GM18526 (cell line): Measurements from ENCODE around the gene KIR2DL4.
"Not testable (repeated sequence)": the region's sequence is repeated elsewhere in the genome, so short reads cannot be mapped to it uniquely, and the experiment has no call there.

ENCODE experiments used
- POLR2A ChIP-seq: IDR thresholded peaks from 3 replicates; pipeline ENCODE4 v1.6.1; 2011; ENCODE audit not compliant: insufficient read length; ENCODE audit errors: extremely low read depth

The KIR2DL4 gene

DNA sequence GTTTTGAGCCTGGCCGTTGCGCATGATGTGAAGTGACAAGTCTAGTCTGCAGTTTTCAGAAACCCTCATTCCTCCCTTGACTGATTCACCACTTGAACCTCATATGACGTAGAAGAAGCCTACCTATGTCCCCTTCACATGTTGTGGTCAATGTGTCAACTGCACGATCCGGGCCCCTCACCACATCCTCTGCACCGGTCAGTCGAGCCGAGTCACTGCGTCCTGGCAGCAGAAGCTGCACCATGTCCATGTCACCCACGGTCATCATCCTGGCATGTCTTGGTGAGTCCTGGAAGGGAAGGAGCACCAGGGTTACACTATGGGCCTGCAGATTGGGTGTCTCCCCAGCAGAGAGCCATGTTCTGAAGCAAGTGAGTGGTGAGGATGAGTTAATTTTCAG lies at the start of gene KIR2DL4:
Gene KIR2DL4, plus strand, starts transcription at position 201 of the 400 bp plus-strand sequence. Its CDS starts 42 bp downstream, at position 243.
- TF ChIP-seq POLR2A, result no peak

DNA sequence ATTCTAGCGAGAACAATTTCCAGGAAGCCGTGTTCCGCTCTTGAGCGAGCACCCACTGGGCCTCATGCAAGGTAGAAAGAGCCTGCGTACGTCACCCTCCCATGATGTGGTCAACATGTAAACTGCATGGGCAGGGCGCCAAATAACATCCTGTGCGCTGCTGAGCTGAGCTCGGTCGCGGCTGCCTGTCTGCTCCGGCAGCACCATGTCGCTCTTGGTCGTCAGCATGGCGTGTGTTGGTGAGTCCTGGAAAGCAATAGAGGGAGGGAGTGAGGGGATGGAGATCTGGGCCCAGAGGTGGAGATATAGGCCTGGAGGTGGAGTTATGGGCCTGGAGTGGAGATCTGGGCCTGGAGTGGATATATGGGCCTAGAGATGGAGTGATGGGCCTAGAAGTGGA lies 33.8 kb upstream of the KIR2DL4 start, which contains the start of gene KIR2DL1:
Gene KIR2DL1, plus strand, starts transcription at position 148 of the 400 bp plus-strand sequence. Its CDS starts 58 bp downstream, at position 206.
- TF ChIP-seq POLR2A, result not testable (repeated sequence)

GRCh38 chr19:54790711-54791110 lies 12.7 kb upstream of the KIR2DL4 start:
- no peak for TF ChIP-seq POLR2A

GRCh38 chr19:54791476-54791875 lies 11.9 kb upstream of the KIR2DL4 start:
- TF ChIP-seq POLR2A, result no peak

- TF ChIP-seq POLR2A, result no peak
Observed at GRCh38 chr19:54792814-54793213, 10.6 kb upstream of the KIR2DL4 start.

GRCh38 chr19:54795758-54796157 lies 7.7 kb upstream of the KIR2DL4 start:
- TF ChIP-seq POLR2A, result no peak

GRCh38 chr19:54804101-54804500 lies 691 bp downstream of the KIR2DL4 start:
- no peak for TF ChIP-seq POLR2A

DNA sequence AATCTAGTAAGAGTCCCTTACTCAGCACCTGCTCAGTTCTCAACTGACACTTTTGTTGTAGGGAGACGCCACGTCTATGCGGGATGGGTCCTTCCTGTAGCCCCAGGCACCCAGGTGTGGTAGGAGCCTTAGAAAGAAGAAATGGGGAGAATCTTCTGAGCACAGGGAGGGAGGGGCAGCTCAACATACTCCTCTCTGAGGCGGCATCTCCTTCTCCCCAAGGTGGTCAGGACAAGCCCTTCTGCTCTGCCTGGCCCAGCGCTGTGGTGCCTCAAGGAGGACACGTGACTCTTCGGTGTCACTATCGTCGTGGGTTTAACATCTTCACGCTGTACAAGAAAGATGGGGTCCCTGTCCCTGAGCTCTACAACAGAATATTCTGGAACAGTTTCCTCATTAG lies 1.2 kb downstream of the KIR2DL4 start:
- no peak for TF ChIP-seq POLR2A

GRCh38 chr19:54805665-54806515 lies 2.5 kb downstream of the KIR2DL4 start:
- no peak for TF ChIP-seq POLR2A

DNA sequence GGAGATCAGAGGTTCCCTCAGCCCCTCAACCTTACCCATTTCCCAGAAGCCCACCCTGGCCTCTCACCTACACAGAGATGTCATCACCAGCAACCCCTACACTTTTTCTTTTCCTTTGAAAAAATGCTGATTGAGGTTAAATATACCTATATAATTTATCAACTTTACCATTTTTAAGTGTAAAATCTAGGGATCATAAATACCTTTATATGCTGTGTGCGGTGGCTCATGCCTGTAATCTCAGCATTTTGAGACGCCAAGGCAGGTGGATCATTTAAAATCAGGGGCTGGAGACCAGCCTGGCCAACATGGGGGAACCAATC lies 3.1 kb downstream of the KIR2DL4 start:
- TF ChIP-seq POLR2A, result no peak

- not testable (repeated sequence) for TF ChIP-seq POLR2A
Observed at GRCh38 chr19:54816251-54816650, 12.8 kb downstream of the KIR2DL4 start, which contains the start of gene KIR3DL1. KIR3DL1 (plus strand) TSS chr19:54816468.

DNA sequence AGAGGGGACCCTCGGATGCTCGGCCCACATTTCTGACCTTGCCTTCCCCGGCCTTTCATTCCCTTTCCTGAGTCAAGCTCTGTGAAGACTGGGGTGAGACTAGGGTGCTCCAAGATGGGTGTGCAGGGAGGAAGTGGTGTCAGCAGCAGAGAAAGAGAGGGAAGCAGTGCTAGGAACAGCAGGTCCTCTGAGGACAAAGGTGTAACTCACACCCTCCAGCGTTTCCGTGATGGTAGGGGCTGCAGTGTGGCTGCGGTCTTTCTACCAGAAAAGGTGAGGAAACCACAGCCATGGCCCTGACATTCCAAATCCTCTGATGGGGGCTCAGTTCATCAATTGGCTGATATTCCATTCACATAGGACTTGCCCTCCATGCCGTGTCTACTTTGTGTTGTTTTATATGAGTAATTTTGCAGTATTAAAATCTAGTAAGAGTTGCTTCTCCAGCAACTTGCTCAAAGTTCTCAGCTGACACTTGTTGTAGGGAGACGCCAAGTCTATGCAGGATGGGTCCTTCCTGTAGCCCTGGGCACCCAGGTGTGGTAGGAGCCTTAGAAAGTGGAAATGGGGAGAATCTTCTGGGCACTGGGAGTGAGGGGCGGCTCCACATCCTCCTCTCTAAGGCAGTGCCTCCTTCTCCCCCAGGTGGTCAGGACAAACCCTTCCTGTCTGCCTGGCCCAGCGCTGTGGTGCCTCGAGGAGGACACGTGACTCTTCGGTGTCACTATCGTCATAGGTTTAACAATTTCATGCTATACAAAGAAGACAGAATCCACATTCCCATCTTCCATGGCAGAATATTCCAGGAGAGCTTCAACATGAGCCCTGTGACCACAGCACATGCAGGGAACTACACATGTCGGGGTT lies 14.5 kb downstream of the KIR2DL4 start:
- TF ChIP-seq POLR2A, result no peak

DNA sequence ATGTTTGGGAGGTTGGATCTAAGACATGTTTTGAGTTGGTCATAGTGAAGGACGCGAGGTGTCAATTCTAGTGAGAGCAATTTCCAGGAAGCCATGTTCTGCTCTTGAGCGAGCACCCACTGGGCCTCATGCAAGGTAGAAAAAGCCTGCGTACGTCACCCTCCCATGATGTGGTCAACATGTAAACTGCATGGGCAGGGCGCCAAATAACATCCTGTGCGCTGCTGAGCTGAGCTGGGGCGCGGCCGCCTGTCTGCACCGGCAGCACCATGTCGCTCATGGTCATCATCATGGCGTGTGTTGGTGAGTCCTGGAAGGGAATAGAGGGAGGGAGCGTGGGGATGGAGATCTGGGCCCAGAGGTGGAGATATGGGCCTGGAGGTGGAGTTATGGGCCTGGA lies 29.1 kb downstream of the KIR2DL4 start, which contains the start of gene KIR2DS4:
Gene KIR2DS4, plus strand, starts transcription at position 181 of the 400 bp plus-strand sequence.
- not testable (repeated sequence) for TF ChIP-seq POLR2A

GRCh38 chr19:54850061-54850640 lies 46.7 kb downstream of the KIR2DL4 start, which contains the start of gene KIR3DL2:
KIR3DL2 (plus strand) TSS chr19:54850443; CDS start chr19:54850476, 33 bp downstream.
- TF ChIP-seq POLR2A, result not testable (repeated sequence)

- TF ChIP-seq POLR2A, result no peak
Observed at GRCh38 chr19:54850930-54851329, 47.5 kb downstream of the KIR2DL4 start.
